GM18502 (cell line): ENCODE results near the gene MCAT.

ENCODE experiments used
- ATAC-seq: cut with Tn5 transposase; IDR thresholded peaks from one replicate; pipeline ENCODE4 v1.9.1; 2021; ENCODE audit warnings: mild to moderate bottlenecking; ENCODE audit not compliant: unreplicated experiment, poor library complexity

The MCAT gene

DNA sequence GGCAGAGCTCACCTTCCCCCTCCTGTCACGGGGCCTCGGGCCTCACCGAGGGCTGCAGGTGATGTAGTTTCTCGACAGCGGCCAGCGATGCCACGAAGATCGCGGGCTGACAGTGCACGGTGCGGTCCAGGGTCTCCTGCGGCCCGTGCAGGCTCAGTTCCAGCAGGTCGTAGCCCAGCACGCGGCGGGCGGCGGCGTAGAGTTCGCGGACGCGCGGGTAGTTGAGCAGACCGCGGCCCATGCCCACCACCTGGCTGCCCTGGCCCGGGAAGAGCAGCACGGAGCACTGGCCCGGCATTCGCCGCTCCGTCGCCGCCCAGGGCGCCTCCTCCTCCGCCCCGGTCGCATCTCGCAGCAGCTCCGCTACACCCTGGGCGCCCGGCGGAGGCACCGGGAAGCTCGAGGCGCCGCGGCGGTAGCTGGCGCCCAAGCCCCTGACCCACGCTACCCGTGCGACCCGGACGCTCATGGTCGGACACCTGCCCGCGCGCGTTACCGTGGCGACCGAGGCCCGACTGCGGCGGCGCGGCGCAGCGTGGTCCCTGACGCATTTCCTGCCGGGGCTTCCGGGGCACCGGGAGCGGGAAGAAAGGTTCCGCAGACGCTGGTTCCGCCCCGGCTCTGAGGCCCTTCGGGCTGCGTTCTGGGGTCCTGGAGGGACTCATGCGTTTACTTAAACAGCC is at the start of gene MCAT:
TSS of gene MCAT (minus strand) at position 519 of the 683 bp plus-strand sequence. CDS start at position 469, 50 bp downstream.
- ATAC-seq, result peak; percentile 83

- ATAC-seq, result no peak
These were observed 48.6 kb upstream of the MCAT start for GRCh38 chr22:43191831-43192230.

DNA sequence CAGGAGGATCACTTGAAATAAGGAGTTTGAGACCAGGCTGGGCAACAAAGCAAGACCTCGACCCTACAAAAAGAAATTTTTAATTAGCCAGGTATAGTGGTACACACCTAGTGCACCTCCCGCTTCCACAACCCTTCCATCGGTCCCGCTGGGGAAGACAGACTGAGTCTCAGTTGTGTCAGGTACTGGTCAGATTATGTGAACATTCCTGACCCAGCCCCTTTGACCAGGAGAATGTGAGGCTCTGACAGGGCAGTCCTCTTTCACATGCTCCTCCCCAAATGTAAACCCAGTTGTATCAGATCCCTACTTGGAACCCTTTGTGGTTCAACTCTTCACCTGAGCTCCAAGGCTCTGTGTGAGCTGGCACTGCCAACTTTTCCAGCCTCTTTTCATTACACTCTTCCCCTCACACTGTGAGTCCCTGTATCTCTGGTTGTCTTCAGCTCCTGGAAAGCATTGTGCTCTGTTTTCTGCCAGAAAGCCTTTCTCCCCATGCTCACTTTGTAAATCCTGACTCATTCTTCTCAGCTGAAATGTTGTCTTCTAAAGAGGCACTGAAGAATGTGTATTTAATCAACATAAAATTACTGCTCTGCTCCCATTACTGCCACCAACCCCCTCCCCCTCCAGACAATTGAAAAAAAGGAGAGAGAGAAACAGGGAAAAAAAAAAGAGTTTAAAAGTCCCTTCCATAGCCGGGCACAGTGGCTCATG is 45.8 kb upstream of the MCAT start:
- no peak for ATAC-seq

- ATAC-seq, result peak; percentile 78
These were observed 44.2 kb upstream of the MCAT start for GRCh38 chr22:43187171-43188099.

- ATAC-seq, result peak; percentile 53
These were observed 43.3 kb upstream of the MCAT start, which contains the start of gene TTLL12 for GRCh38 chr22:43186272-43187170. TSS of gene TTLL12 (minus strand) at chr22:43187134. CDS start at chr22:43187069, 65 bp downstream.

DNA sequence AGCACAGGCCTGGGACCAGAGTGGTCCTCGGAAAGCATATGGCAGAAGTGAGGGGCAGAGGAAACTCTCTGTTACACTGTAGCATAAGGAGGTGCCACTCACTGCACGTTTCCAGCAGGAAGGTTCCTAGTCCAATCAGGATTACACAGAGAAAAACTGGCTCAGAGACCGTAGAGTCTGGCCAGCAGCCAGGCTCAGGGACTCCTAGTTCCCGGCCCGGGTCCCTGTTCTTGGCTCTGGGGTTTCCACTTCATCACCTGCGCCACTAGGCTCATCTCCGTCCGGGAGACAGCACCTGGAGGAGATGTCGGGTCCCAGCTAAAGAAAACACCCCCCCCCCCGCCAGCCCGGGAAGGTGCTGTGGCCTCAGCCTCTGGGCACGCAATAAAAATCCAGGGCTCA is 42.7 kb upstream of the MCAT start:
- ATAC-seq, result no peak

GRCh38 chr22:43183496-43184277 is 40.5 kb upstream of the MCAT start:
- ATAC-seq, result no peak

- no peak for ATAC-seq
These were observed 39.5 kb upstream of the MCAT start for GRCh38 chr22:43182726-43183125.

DNA sequence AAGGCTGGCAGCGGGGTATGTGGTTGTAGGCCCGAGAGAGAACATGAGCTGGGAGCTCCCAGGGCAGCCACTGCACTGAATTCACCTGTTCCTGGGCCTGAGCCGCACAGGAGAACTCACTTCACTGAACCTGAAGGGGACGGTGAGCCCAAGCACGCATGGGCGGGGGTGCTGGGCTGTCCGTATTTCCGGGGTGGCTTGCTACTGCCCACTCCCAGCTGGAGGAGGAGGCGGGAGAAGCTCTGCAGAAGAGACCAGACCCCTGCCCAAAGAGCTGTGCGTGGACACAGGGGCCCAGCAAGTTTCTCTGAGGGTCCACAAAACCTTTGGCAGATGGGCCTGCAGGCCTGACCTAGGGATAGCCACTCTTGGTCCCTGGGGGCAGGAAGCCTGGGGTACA is 38.9 kb upstream of the MCAT start:
- ATAC-seq, result no peak

GRCh38 chr22:43181321-43182076 is 38.3 kb upstream of the MCAT start:
- ATAC-seq, result no peak

GRCh38 chr22:43180670-43181069 is 37.5 kb upstream of the MCAT start:
- ATAC-seq, result no peak

DNA sequence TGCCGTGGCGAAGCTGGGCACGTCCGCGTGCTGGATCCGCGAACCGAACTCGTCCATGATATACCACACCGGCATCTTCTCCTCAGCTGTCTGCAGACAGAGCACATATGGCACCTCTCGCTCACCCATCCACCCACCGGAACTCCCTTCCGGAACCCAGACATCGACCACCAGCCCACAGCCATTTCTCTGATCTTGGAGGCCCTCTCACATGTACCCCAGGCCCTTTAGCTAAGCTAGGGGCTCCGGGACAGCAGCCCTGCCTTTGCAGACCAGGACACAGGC is 36.7 kb upstream of the MCAT start:
- ATAC-seq, result no peak

DNA sequence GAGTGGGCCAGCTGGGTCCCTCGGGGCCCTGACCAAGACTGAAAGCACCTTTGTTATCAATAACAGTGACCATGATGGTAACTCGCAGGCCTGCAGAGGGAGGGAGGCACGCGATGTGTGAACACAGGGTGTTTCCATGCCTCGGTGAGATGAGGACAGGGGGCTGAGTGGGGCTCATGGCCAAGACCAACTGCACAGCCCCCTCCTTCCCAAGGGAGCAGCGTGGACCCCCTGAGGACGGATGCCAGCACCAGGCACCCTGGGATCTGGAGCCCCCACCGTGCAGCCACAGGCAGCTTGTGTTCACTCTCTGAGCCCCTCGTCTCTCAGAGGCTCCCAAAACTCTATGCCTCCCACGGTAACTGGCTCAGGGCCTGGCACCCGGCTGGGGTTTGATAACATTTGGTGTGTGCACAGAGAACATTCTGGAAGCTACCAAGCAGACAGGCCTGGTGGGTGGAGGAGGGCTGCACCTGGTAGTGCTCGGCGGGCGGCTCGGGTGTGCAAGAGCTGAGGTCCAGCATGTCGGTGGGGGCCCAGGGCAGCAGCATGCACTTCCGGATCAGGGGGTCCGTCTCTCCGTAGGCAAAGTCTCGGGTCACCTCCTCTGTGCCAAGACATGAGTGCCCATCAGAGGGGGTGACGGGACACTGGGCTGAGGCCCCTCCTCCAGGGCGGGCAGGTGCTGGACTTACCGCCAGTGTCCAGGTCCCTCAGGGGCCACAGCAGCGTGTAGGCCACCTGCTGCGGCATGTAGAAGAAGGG is 36.1 kb upstream of the MCAT start:
- no peak for ATAC-seq

DNA sequence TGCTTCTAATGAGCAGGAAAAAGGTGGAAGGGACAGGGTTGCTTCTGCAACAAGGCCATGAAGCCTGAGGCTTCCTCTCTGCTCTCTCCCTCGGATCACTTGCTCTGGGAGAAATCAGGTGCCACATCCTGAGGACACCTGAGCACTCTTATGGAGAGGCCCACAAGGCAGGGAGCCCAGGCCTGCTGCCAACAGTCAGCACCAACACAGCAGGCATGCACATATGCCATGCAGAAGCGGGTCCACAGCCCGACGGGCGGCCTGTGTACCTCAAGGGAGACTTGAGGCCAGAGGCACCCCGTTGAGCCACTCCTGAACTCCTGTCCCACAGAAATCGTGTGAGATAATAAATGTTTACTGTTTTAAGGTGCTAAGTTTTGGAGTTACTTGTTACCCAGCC is 34.3 kb upstream of the MCAT start:
- ATAC-seq, result no peak

DNA sequence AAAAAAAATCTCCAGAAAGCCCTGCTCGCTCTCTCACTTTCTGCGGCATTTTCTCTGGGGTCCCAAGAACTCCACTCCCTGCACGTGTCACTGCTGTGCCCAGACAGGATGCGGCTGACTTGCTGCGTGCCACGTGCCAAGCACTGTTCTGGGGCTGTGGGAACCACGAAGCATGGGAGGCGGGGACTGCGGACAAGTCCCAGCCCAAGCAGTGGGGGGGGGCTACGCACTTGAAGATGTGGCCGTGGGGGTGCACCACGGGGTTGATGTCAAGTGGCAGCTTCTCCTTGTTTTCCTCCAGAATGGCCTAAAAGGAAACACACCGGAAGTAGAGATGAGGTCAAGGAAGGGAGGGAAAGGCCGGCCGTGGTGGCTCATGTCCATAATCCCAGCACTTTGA is 32.9 kb upstream of the MCAT start:
- ATAC-seq, result no peak

DNA sequence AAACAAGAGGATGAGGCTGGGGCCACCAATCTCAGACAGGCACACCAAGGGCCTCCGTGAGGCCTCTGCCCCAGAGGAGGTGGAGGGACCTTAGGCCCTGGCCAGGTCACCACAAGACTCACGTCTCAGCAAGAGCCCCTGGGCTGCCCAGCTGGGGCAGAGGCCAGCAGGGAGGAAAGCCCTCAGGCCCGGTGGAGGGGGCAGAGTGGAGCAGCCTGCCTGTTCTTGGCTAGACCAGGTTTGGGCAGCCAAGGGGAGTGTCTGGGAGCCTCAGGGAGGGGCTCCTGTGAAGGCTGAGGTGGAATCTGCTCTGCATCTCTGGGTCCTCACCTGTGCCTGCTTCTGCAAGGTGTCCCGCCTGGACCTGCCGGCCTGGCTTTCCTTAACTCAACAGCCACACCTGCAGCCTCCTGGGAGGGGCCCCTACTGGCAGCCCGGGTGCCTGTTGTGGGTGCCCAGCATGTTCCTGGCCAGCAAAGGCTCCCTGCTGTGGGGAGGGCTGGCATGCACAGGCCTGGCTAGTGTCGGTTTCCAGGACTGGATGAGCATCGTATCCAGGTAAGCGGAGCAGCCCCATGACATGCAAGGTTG is 31.8 kb upstream of the MCAT start:
- ATAC-seq, result no peak

DNA sequence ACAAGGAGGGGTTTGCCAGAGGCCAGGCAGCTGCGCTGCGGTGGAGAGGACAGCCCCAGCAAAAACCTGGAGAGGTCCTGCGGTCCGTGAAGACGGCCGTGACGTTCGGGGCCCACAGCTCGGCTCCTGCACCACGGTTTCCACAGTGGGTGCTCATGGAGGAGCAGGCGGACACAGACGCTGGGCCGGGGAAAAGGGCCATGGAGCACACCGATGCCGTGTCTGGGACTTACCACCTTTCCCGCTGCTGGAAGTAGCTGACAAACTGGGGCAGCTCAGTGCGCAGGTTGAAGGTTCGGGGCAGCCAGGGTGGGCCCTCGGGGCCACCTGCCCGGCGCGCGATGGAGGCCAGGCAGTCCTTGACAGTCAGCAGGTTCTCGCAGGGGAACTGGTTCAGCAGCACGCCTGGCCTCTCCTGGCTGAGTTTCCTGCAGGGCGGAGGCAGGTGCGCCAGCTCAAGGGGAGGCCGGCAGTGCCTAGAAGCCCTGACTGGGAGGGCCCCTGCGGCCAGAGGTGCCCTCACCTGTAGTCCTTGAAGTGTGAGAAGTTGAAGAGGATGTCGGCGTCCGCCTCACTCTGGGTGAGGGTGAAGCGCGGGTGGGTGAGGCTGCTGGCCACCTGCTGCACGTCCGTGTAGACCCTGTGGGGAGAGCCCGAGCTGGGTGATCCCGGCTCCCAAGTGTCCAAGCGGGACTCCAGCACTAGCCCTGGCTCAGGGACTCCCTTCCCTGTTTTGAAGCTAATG is 30.9 kb upstream of the MCAT start:
- ATAC-seq, result no peak
